ENCODE data around the gene DACH1. TPM values are rescaled to one million over a fixed set of nuclear protein-coding genes. Genes with fewer than 3 reads are reported as not detected.

Gene DACH1
- total RNA-seq, 1 experiment from 2014 or later: not detected

DNA sequence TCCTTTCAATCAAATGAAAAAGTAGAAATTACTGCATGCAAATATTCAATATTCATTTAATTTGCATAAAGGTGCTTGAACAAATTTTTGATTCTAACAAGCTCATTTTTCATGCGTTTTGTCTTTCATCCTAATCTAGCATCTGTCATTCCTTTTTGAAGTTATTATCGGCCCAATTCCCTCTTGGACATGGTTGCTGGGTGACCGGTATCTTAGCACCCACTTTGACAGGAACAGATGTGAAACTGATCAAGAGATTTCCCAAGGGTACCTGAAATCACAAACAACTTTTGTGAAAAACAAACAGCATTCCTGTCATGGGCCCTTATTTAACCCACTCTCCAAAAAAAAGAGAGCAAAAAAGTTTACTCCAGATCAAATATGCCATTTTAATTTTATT is 13.3 kb downstream of the DACH1 start:
- no peak overlapping the region for H3K27ac ChIP-seq (ENCODE audit: low read depth, low read length)
- no peaks in the 10 kb centered on the region for H3K36me3 ChIP-seq (ENCODE audit: control insufficient read depth in 1 of 2, insufficient read depth in 2 of 2, low read length in 2 of 2)
- H3K9me3 ChIP-seq (ENCODE audit: control insufficient read depth in 1 of 2, insufficient read depth in 1 of 2, low read depth in 1 of 2, low read length in 2 of 2): 0 out of 4 replicates have a peak, but pooled peaks cover 0 to 9% of the 10 kb centered on the region in 2 experiments
- no peak overlapping the region for H3K4me2 ChIP-seq (ENCODE audit: low read length)
- ChIA-PET CTCF (no interaction called here), POLR2A (no interaction called here), RAD21 (ENCODE audit: low non-redundant PET in 1 of 2, low total read pairs in 2 of 2, uncharacterized antibody in 2 of 2, unreplicated experiment in 2 of 2) (no interaction called here)
- no TSS peak for BruUV-seq (replicated peaks)
- ATAC-seq: no peak
- H3K4me1 ChIP-seq (ENCODE audit: control insufficient read depth in 1 of 2, insufficient read depth in 2 of 2, low read length in 2 of 2): no peaks in the 10 kb centered on the region
- DNase-seq (ENCODE audit: low read depth, low spot score): no peak
- intact Hi-C loops (cut with micrococcal nuclease): no loop called here
- no peaks in the 10 kb centered on the region for H3K9me2 ChIP-seq (ENCODE audit: insufficient read depth)
- no peak for TF ChIP-seq FOSL1 (IDR thresholded peaks at IDR 0.05; ENCODE audit: low read depth)
- no peak overlapping the region for H2AFZ ChIP-seq (ENCODE audit: low read depth, low read length, poor library complexity, severe bottlenecking)
- H4K20me1 ChIP-seq (ENCODE audit: insufficient read depth): no peaks in the 10 kb centered on the region
- H3K9ac ChIP-seq (ENCODE audit: low read length): no peak overlapping the region
- no peaks in the 10 kb centered on the region for H3K27me3 ChIP-seq (ENCODE audit: insufficient read depth, low read length)
- H3K79me2 ChIP-seq (ENCODE audit: insufficient read depth, low read length): no peaks in the 10 kb centered on the region
- no peak overlapping the region for H3K4me3 ChIP-seq (replicated peaks in 1 of 2; ENCODE audit: low read depth in 1 of 2, low read length in 2 of 2)

DNA sequence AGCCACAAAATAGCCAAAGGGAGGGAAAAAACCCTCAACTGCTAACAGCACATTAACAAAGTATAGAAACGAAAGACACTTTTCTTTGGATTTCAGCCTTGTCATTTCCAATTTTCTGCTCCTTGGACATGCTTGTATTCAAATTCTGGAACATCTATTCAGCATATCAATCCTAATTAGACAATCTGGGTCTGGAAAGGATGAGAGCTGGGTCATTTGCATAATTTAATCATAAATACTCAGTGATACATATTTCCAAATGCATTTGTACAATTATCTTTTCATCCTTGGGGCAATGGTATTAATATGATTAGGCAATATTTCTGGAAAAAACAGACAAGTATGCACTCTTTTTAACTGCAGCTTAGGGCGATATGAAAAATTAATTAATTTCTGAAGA is 14.3 kb downstream of the DACH1 start:
- no peaks in the 10 kb centered on the region for H4K20me1 ChIP-seq (ENCODE audit: insufficient read depth)
- H3K27ac ChIP-seq (ENCODE audit: low read depth, low read length): no peak overlapping the region
- ATAC-seq: no peak
- no TSS peak for BruUV-seq (replicated peaks)
- ChIA-PET CTCF (no interaction called here), POLR2A (no interaction called here), RAD21 (ENCODE audit: low non-redundant PET in 1 of 2, low total read pairs in 2 of 2, uncharacterized antibody in 2 of 2, unreplicated experiment in 2 of 2) (no interaction called here)
- H3K4me3 ChIP-seq (replicated peaks in 1 of 2; ENCODE audit: low read depth in 1 of 2, low read length in 2 of 2): no peak overlapping the region
- H3K9me3 ChIP-seq (ENCODE audit: control insufficient read depth in 1 of 2, insufficient read depth in 1 of 2, low read depth in 1 of 2, low read length in 2 of 2): 0 out of 4 replicates have a peak, but pooled peaks cover 0 to 9% of the 10 kb centered on the region in 2 experiments
- H3K4me2 ChIP-seq (ENCODE audit: low read length): no peak overlapping the region
- no peak for TF ChIP-seq CEBPB (IDR thresholded peaks at IDR 0.05; ENCODE audit: low read depth)
- TF ChIP-seq, protein P1, sequence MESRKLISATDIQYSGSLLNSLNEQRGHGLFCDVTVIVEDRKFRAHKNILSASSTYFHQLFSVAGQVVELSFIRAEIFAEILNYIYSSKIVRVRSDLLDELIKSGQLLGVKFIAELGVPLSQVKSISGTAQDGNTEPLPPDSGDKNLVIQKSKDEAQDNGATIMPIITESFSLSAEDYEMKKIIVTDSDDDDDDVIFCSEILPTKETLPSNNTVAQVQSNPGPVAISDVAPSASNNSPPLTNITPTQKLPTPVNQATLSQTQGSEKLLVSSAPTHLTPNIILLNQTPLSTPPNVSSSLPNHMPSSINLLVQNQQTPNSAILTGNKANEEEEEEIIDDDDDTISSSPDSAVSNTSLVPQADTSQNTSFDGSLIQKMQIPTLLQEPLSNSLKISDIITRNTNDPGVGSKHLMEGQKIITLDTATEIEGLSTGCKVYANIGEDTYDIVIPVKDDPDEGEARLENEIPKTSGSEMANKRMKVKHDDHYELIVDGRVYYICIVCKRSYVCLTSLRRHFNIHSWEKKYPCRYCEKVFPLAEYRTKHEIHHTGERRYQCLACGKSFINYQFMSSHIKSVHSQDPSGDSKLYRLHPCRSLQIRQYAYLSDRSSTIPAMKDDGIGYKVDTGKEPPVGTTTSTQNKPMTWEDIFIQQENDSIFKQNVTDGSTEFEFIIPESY (IDR thresholded peaks at IDR 0.05; ENCODE audit: extremely low read depth, insufficient replicate concordance, low read length): no peak
- TF ChIP-seq CBX3 (IDR thresholded peaks at IDR 0.05; ENCODE audit: low read depth): no peak
- TF ChIP-seq RAD21 (IDR thresholded peaks at IDR 0.05; ENCODE audit: low read depth): no peak
- TF ChIP-seq, protein P2, sequence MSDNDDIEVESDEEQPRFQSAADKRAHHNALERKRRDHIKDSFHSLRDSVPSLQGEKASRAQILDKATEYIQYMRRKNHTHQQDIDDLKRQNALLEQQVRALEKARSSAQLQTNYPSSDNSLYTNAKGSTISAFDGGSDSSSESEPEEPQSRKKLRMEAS (IDR thresholded peaks at IDR 0.05): no peak
- TF ChIP-seq JUND (IDR thresholded peaks at IDR 0.05): no peak
- no peak for TF ChIP-seq ZNF274 (IDR thresholded peaks at IDR 0.05; ENCODE audit: low read depth, low read length)
- TF ChIP-seq, protein P3, sequence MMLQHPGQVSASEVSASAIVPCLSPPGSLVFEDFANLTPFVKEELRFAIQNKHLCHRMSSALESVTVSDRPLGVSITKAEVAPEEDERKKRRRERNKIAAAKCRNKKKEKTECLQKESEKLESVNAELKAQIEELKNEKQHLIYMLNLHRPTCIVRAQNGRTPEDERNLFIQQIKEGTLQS (IDR thresholded peaks at IDR 0.05): no peak
- TF ChIP-seq ZFX (IDR thresholded peaks at IDR 0.05): no peak
- no peak for TF ChIP-seq POLR2A (IDR thresholded peaks at IDR 0.05; ENCODE audit: borderline replicate concordance, extremely low read depth, insufficient read depth, insufficient read length)
- no peaks in the 10 kb centered on the region for H3K9me2 ChIP-seq (ENCODE audit: insufficient read depth)
- H3K27me3 ChIP-seq (ENCODE audit: insufficient read depth, low read length): no peaks in the 10 kb centered on the region
- H2AFZ ChIP-seq (ENCODE audit: low read depth, low read length, poor library complexity, severe bottlenecking): no peak overlapping the region
- H3K9ac ChIP-seq (ENCODE audit: low read length): no peak overlapping the region
- intact Hi-C loops (cut with micrococcal nuclease): no loop called here
- no peak for DNase-seq (ENCODE audit: low read depth, low spot score)
- H3K4me1 ChIP-seq (ENCODE audit: control insufficient read depth in 1 of 2, insufficient read depth in 2 of 2, low read length in 2 of 2): no peaks in the 10 kb centered on the region
- no peaks in the 10 kb centered on the region for H3K79me2 ChIP-seq (ENCODE audit: insufficient read depth, low read length)
- no peaks in the 10 kb centered on the region for H3K36me3 ChIP-seq (ENCODE audit: control insufficient read depth in 1 of 2, insufficient read depth in 2 of 2, low read length in 2 of 2)

Measured in HCT116 (cell line).